HepG2 (cell line): Measurements from ENCODE around the gene NRSN2. TPM values are rescaled to one million over a fixed set of nuclear protein-coding genes. Genes with fewer than 3 reads are reported as not detected.
A peak's percentile ranks its signal among the peaks of the same experiment; 100 is the strongest.

Source experiments
- ASH2L ChIP-seq: fragments of 300-600, 200-600 bp; sonication (generic); IDR thresholded peaks from 2 replicates; pipeline ENCODE4 v1.7.0; 2017; ENCODE audit warnings: low read depth, mild to moderate bottlenecking, moderate library complexity, mixed read lengths, low read length; ENCODE audit not compliant: insufficient read length
- DNMT3B ChIP-seq: conservative IDR thresholded peaks from 2 replicates; pipeline ENCODE4 v1.6.1; 2016; ENCODE audit warnings: missing biosample characterization, control low read depth
- ELF4 ChIP-seq: sonication (generic); formaldehyde crosslinking; IDR thresholded peaks from 2 replicates; pipeline ENCODE4 v1.5.0; 2020; ENCODE audit warnings: missing genetic modification reagents, mild to moderate bottlenecking, moderate library complexity, borderline replicate concordance
- GTF3A ChIP-seq: sonication (generic); formaldehyde crosslinking; conservative IDR thresholded peaks from 2 replicates; pipeline ENCODE4 v1.4.0; 2020; ENCODE audit warnings: mild to moderate bottlenecking, missing genetic modification reagents
- MED13 ChIP-seq: sonication (generic); formaldehyde crosslinking; IDR thresholded peaks from 2 replicates; pipeline ENCODE4 v1.5.0; 2020; ENCODE audit warnings: missing genetic modification reagents
- RFX1 ChIP-seq: fragments of 450-650 bp; IDR thresholded peaks from 2 replicates; pipeline ENCODE4 v1.6.1; 2017
- SP4 ChIP-seq: sonication (generic); formaldehyde crosslinking; IDR thresholded peaks from 2 replicates; pipeline ENCODE4 v1.8.1; 2023; ENCODE audit warnings: mild to moderate bottlenecking, missing genetic modification reagents
- TOPORS ChIP-seq: sonication (generic); formaldehyde crosslinking; IDR thresholded peaks from 2 replicates; pipeline ENCODE4 v1.8.0; 2023; ENCODE audit warnings: mild to moderate bottlenecking, missing genetic modification reagents
- ZNF432 ChIP-seq: sonication (generic); formaldehyde crosslinking; IDR thresholded peaks from 2 replicates; pipeline ENCODE4 v1.5.0; 2020; ENCODE audit warnings: missing genetic modification reagents, mild to moderate bottlenecking, borderline replicate concordance
- ZNF614 ChIP-seq: IDR thresholded peaks from 2 replicates; pipeline ENCODE4 v1.6.1; 2018; ENCODE audit warnings: missing biosample characterization, missing genetic modification reagents, inconsistent platforms, borderline replicate concordance
- ZSCAN22 ChIP-seq: sonication (generic); formaldehyde crosslinking; IDR thresholded peaks from 2 replicates; pipeline ENCODE4 v1.4.0; 2020; ENCODE audit warnings: mild to moderate bottlenecking, missing genetic modification reagents
- polyA plus RNA-seq, 8 experiments: library from polyadenylated mRNA; depleted of rRNA in 3 of 8; stranded (reverse) in 7 of 8; unstranded in 1 of 8; fragments of >200 nt; fragmentation: Illumina TruSeq in 4 of 8; extraction: Trizol in 4 of 8; gene quantifications; 2 replicates each; pipeline versions ENCODE4 v1.2.1 to v1.2.3, GENCODE V29; 2011 to 2016; ENCODE audit warnings: low read depth in 4 of 8, missing spikeins in 1 of 8, mixed read lengths in 1 of 8; ENCODE audit not compliant: insufficient read depth in 1 of 8
- total RNA-seq, 5 experiments: library from RNA; depleted of rRNA; stranded (reverse); fragments of >200 nt; fragmentation: Illumina TruSeq; extraction: Trizol; gene quantifications; 2 replicates each; pipeline ENCODE4 v1.2.3, GENCODE V29; 2016; ENCODE audit warnings: low read depth in 1 of 5
- TF ChIP-seq, protein P1 (sequence below): sonication (generic); formaldehyde crosslinking; IDR thresholded peaks from 2 replicates; pipeline ENCODE4 v1.5.1; 2020; ENCODE audit warnings: missing genetic modification reagents, mild to moderate bottlenecking, borderline replicate concordance
- TF ChIP-seq, protein P2 (sequence below): sonication (generic); formaldehyde crosslinking; IDR thresholded peaks from 2 replicates; pipeline ENCODE4 v1.5.1; 2020; ENCODE audit warnings: mild to moderate bottlenecking, missing genetic modification reagents, borderline replicate concordance
- TF ChIP-seq, protein P3 (sequence below): IDR thresholded peaks from 2 replicates; pipeline ENCODE4 v1.6.1; 2016; ENCODE audit warnings: missing compliant biosample characterization, missing genetic modification reagents, borderline replicate concordance
- TF ChIP-seq, protein P4 (sequence below): sonication (generic); formaldehyde crosslinking; IDR thresholded peaks from 2 replicates; pipeline ENCODE4 v1.5.1; 2020; ENCODE audit warnings: mild to moderate bottlenecking, missing genetic modification reagents, moderate library complexity
- TF ChIP-seq, protein P5 (sequence below): sonication (generic); formaldehyde crosslinking; IDR thresholded peaks from 2 replicates; pipeline ENCODE4 v1.5.0; 2020; ENCODE audit warnings: mild to moderate bottlenecking, missing genetic modification reagents

NRSN2 gene
- total and polyA plus RNA-seq, 2 of the 13 experiments (the other 11 are each of a cell fraction or from before 2014, with no cell fraction given): 32.3 to 49.4 TPM

DNA sequence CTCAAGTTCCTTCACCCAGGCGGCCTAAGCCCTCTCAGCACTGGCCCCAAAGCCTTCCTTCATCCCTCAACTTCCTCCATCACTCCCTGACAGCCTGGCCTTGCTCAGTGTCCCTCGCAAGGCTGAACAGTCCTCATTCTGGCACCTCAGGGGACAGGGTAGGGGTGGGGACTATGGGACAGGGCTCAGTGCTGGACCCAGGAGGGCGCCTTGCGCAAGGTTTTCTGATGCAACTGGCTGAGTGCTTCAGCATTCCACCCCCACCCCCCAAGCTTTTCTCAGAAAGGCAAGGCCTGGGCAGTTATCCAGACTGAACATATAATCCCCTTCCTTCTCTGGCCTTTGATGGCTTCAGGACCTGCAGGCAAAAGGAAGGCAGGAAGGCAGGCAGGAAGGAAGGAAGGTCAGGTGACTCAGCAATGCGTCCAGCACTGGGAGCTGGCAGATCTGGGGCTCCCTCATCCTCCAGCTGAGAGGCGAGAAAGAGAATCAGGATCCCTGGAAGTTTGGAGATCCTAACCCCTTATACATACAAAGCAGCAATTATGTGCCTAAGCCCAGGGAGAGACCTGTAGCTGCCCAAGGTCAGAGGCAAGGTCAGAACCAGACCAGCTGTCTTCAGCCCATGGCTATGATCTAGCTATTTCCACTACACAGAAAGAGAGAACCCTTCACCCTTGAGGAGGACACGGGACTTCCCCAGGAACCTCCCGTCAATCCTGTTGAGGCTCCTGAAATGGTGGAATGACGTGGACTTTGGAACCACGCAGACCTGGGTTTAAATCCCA is 25.0 kb downstream of the NRSN2 start (continued):
- peak; percentile 96; the same call in 1 of the 2 replicates for TF ChIP-seq GTF3A
- peak; percentile 88; the same call in 1 of the 2 replicates for TF ChIP-seq SP4
- TF ChIP-seq RFX1: no peak
- peak; percentile 84 for TF ChIP-seq TOPORS (CRISPR knock-in tag)
- peak; percentile 94 for TF ChIP-seq ASH2L
- TF ChIP-seq, protein P1, sequence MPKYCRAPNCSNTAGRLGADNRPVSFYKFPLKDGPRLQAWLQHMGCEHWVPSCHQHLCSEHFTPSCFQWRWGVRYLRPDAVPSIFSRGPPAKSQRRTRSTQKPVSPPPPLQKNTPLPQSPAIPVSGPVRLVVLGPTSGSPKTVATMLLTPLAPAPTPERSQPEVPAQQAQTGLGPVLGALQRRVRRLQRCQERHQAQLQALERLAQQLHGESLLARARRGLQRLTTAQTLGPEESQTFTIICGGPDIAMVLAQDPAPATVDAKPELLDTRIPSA (CRISPR knock-in tag): no peak
- TF ChIP-seq, protein P2, sequence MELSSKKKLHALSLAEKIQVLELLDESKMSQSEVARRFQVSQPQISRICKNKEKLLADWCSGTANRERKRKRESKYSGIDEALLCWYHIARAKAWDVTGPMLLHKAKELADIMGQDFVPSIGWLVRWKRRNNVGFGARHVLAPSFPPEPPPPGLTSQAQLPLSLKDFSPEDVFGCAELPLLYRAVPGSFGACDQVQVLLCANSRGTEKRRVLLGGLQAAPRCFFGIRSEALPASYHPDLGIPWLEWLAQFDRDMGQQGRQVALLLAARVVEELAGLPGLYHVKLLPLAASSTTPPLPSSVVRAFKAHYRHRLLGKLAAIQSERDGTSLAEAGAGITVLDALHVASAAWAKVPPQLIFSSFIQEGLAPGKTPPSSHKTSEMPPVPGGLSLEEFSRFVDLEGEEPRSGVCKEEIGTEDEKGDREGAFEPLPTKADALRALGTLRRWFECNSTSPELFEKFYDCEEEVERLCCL (CRISPR knock-in tag): 0 out of 2 replicates have a peak, but pooled peaks have one; percentile 45
- peak; percentile 92 for TF ChIP-seq DNMT3B (CRISPR knock-in tag)
- TF ChIP-seq, protein P3, sequence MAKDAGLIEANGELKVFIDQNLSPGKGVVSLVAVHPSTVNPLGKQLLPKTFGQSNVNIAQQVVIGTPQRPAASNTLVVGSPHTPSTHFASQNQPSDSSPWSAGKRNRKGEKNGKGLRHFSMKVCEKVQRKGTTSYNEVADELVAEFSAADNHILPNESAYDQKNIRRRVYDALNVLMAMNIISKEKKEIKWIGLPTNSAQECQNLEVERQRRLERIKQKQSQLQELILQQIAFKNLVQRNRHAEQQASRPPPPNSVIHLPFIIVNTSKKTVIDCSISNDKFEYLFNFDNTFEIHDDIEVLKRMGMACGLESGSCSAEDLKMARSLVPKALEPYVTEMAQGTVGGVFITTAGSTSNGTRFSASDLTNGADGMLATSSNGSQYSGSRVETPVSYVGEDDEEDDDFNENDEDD (CRISPR knock-in tag): peak; percentile 81
- TF ChIP-seq, protein P4, sequence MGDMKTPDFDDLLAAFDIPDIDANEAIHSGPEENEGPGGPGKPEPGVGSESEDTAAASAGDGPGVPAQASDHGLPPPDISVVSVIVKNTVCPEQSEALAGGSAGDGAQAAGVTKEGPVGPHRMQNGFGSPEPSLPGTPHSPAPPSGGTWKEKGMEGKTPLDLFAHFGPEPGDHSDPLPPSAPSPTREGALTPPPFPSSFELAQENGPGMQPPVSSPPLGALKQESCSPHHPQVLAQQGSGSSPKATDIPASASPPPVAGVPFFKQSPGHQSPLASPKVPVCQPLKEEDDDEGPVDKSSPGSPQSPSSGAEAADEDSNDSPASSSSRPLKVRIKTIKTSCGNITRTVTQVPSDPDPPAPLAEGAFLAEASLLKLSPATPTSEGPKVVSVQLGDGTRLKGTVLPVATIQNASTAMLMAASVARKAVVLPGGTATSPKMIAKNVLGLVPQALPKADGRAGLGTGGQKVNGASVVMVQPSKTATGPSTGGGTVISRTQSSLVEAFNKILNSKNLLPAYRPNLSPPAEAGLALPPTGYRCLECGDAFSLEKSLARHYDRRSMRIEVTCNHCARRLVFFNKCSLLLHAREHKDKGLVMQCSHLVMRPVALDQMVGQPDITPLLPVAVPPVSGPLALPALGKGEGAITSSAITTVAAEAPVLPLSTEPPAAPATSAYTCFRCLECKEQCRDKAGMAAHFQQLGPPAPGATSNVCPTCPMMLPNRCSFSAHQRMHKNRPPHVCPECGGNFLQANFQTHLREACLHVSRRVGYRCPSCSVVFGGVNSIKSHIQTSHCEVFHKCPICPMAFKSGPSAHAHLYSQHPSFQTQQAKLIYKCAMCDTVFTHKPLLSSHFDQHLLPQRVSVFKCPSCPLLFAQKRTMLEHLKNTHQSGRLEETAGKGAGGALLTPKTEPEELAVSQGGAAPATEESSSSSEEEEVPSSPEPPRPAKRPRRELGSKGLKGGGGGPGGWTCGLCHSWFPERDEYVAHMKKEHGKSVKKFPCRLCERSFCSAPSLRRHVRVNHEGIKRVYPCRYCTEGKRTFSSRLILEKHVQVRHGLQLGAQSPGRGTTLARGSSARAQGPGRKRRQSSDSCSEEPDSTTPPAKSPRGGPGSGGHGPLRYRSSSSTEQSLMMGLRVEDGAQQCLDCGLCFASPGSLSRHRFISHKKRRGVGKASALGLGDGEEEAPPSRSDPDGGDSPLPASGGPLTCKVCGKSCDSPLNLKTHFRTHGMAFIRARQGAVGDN: peak; percentile 96
- TF ChIP-seq MED13 (CRISPR knock-in tag): peak; percentile 89; the same call in 1 of the 2 replicates
- TF ChIP-seq ELF4: no peak
- no peak for TF ChIP-seq ZNF432 (CRISPR knock-in tag)
- peak; percentile 99 for TF ChIP-seq ZNF614 (CRISPR knock-in tag)
- 0 out of 2 replicates have a peak, but pooled peaks have one; percentile 32 for TF ChIP-seq ZSCAN22 (CRISPR knock-in tag)
- TF ChIP-seq, protein P5, sequence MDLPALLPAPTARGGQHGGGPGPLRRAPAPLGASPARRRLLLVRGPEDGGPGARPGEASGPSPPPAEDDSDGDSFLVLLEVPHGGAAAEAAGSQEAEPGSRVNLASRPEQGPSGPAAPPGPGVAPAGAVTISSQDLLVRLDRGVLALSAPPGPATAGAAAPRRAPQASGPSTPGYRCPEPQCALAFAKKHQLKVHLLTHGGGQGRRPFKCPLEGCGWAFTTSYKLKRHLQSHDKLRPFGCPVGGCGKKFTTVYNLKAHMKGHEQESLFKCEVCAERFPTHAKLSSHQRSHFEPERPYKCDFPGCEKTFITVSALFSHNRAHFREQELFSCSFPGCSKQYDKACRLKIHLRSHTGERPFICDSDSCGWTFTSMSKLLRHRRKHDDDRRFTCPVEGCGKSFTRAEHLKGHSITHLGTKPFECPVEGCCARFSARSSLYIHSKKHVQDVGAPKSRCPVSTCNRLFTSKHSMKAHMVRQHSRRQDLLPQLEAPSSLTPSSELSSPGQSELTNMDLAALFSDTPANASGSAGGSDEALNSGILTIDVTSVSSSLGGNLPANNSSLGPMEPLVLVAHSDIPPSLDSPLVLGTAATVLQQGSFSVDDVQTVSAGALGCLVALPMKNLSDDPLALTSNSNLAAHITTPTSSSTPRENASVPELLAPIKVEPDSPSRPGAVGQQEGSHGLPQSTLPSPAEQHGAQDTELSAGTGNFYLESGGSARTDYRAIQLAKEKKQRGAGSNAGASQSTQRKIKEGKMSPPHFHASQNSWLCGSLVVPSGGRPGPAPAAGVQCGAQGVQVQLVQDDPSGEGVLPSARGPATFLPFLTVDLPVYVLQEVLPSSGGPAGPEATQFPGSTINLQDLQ (CRISPR knock-in tag): peak; percentile 82; the same call in 1 of the 2 replicates
